Hematopoietic multipotent progenitor cell treated with erythropoietin and hydrocortisone succinate and interleukin-3 and kit ligand, for 4 days (in vitro differentiated cells): ENCODE data around the gene STARD5.
A peak's percentile ranks its signal among the peaks of the same experiment; 100 is the strongest.

Experiments
- DNase-seq: peaks from one replicate; pipeline ENCODE4 v3.0.0-alpha.2; 2015

STARD5 gene

GRCh38 chr15:81336568-81336967 lies 12.6 kb upstream of the STARD5 start:
- peak; percentile 52 for DNase-seq

- DNase-seq, result no peak
Observed at GRCh38 chr15:81335631-81336030, 11.7 kb upstream of the STARD5 start.

GRCh38 chr15:81334768-81335435 lies 11.0 kb upstream of the STARD5 start:
- peak; percentile 46 for DNase-seq

GRCh38 chr15:81333363-81333762 lies 9.4 kb upstream of the STARD5 start:
- no peak for DNase-seq

GRCh38 chr15:81332326-81332725 lies 8.4 kb upstream of the STARD5 start:
- DNase-seq, result no peak

- no peak for DNase-seq
Observed at GRCh38 chr15:81331600-81331999, 7.7 kb upstream of the STARD5 start.

GRCh38 chr15:81331141-81331540 lies 7.2 kb upstream of the STARD5 start:
- peak; percentile 36 for DNase-seq

- DNase-seq, result peak; percentile 40
Observed at GRCh38 chr15:81330366-81331090, 6.6 kb upstream of the STARD5 start.

- DNase-seq, result no peak
Observed at GRCh38 chr15:81329446-81329845, 5.5 kb upstream of the STARD5 start.

- no peak for DNase-seq
Observed at GRCh38 chr15:81327516-81327915, 3.6 kb upstream of the STARD5 start.

GRCh38 chr15:81326466-81327212 lies 2.7 kb upstream of the STARD5 start:
- no peak for DNase-seq

GRCh38 chr15:81323559-81323943 lies 390 bp downstream of the STARD5 start:
- DNase-seq, result peak; percentile 26

- peak; percentile 65 for DNase-seq
Observed at GRCh38 chr15:81322676-81323253, 1.2 kb downstream of the STARD5 start.

- no peak for DNase-seq
Observed at GRCh38 chr15:81321667-81322066, 2.3 kb downstream of the STARD5 start.

GRCh38 chr15:81317642-81318017 lies 6.3 kb downstream of the STARD5 start:
- no peak for DNase-seq

GRCh38 chr15:81316267-81316666 lies 7.7 kb downstream of the STARD5 start:
- DNase-seq, result no peak

GRCh38 chr15:81315452-81316175 lies 8.3 kb downstream of the STARD5 start:
- DNase-seq, result no peak

GRCh38 chr15:81314378-81314777 lies 9.6 kb downstream of the STARD5 start:
- no peak for DNase-seq

GRCh38 chr15:81313686-81314085 lies 10.3 kb downstream of the STARD5 start:
- DNase-seq, result no peak

- no peak for DNase-seq
Observed at GRCh38 chr15:81312790-81313543, 11.0 kb downstream of the STARD5 start.

GRCh38 chr15:81311752-81312464 lies 12.0 kb downstream of the STARD5 start:
- DNase-seq, result peak; percentile 89
